Liver (tissue), 9 donors: ENCODE measurements around the gene ARF5. TPM values are rescaled to one million over a fixed set of nuclear protein-coding genes. Genes with fewer than 3 reads are reported as not detected.
A peak's percentile ranks its signal among the peaks of the same experiment; 100 is the strongest.

Experiments
- DNase-seq: peaks from one replicate; pipeline ENCODE4 v3.0.0-alpha.2; 2017; ENCODE audit warnings: low spot score
- H3K27ac ChIP-seq, 2 donors: one replicate each; pipeline ENCODE4 v1.7.0; 2013; ENCODE audit warnings: inconsistent platforms in 2 of 2, low read length in 2 of 2, control low read depth in 1 of 2, low read depth in 1 of 2, mild to moderate bottlenecking in 1 of 2
- H3K27me3 ChIP-seq, 4 donors: one replicate each; pipeline versions ENCODE4 v1.6.1 to v1.7.0; 2013; ENCODE audit warnings: low read length in 3 of 4, inconsistent platforms in 1 of 4, mild to moderate bottlenecking in 1 of 4, moderate library complexity in 1 of 4; ENCODE audit not compliant: control insufficient read depth in 4 of 4, insufficient read depth in 4 of 4
- H3K36me3 ChIP-seq, 4 donors: one replicate each; pipeline versions ENCODE4 v1.6.1 to v1.7.0; 2013; ENCODE audit warnings: low read length in 3 of 4, mild to moderate bottlenecking in 3 of 4, low read depth in 1 of 4, moderate library complexity in 1 of 4; ENCODE audit not compliant: control insufficient read depth in 4 of 4, insufficient read depth in 3 of 4
- H3K4me1 ChIP-seq, 4 donors: one replicate each; pipeline versions ENCODE4 v1.6.1 to v1.7.0; 2013; ENCODE audit warnings: low read length in 3 of 4, mild to moderate bottlenecking in 3 of 4, moderate library complexity in 1 of 4; ENCODE audit not compliant: control insufficient read depth in 4 of 4, insufficient read depth in 4 of 4
- H3K4me3 ChIP-seq, 3 donors: one replicate each; pipeline versions ENCODE4 v1.6.1 to v1.7.0; 2013; ENCODE audit warnings: low read length in 3 of 3, control low read depth in 1 of 3, low read depth in 1 of 3, mild to moderate bottlenecking in 1 of 3
- H3K9ac ChIP-seq, 2 donors: one replicate each; pipeline ENCODE4 v1.7.0; 2013; ENCODE audit warnings: low read length in 2 of 2, mild to moderate bottlenecking in 2 of 2, moderate library complexity in 2 of 2, control low read depth in 1 of 2, low read depth in 1 of 2
- H3K9me3 ChIP-seq, 4 donors: one replicate each; pipeline versions ENCODE4 v1.6.1 to v1.7.0; 2013; ENCODE audit warnings: low read length in 3 of 4; ENCODE audit not compliant: control insufficient read depth in 4 of 4
- EGR1 ChIP-seq, 2 donors: IDR thresholded peaks; 2 replicates each; pipeline ENCODE4 v1.6.1; 2016 to 2018; ENCODE audit warnings: antibody characterized with exemption in 2 of 2, low read depth in 2 of 2
- HNF4A ChIP-seq, 2 donors: conservative IDR thresholded peaks; 2 replicates each; pipeline ENCODE4 v1.6.1; 2016; ENCODE audit warnings: antibody characterized with exemption in 2 of 2, mild to moderate bottlenecking in 2 of 2
- HNF4G ChIP-seq: IDR thresholded peaks from 2 replicates; pipeline ENCODE4 v1.6.1; 2016; ENCODE audit warnings: antibody characterized with exemption
- JUND ChIP-seq, 2 donors: IDR thresholded peaks; 2 replicates each; pipeline ENCODE4 v1.6.1; 2016; ENCODE audit warnings: antibody characterized with exemption in 2 of 2
- MAX ChIP-seq: IDR thresholded peaks from 2 replicates; pipeline ENCODE4 v1.6.1; 2016; ENCODE audit warnings: antibody characterized with exemption
- NR2F2 ChIP-seq: IDR thresholded peaks from 2 replicates; pipeline ENCODE4 v1.6.1; 2016; ENCODE audit warnings: antibody characterized with exemption
- RAD21 ChIP-seq, 2 donors: IDR thresholded peaks; 2 replicates each; pipeline ENCODE4 v1.6.1; 2016; ENCODE audit warnings: antibody characterized with exemption in 2 of 2, mild to moderate bottlenecking in 2 of 2
- SP1 ChIP-seq: IDR thresholded peaks from 2 replicates; pipeline ENCODE4 v1.6.1; 2018; ENCODE audit warnings: antibody characterized with exemption, mild to moderate bottlenecking
- YY1 ChIP-seq: IDR thresholded peaks from 2 replicates; pipeline ENCODE4 v1.6.1; 2016; ENCODE audit warnings: antibody characterized with exemption, mild to moderate bottlenecking
- WGBS: extraction: QIAGEN DNeasy Blood & Tissue Kit; methylation state at CpG from one replicate; pipeline ENCODE4 v1.1.7; 2013; 5-methylcytosine and 5-hydroxymethylcytosine counted together
- polyA plus RNA-seq, 2 donors: library from polyadenylated mRNA; stranded (reverse) in 1 of 2; unstranded in 1 of 2; fragments of 200-250 nt in 1 of 2; fragments of >200 nt in 1 of 2; fragmentation: Nextera tagmentation in 1 of 2; extraction: Ambion mirVana in 1 of 2; gene quantifications; one replicate each; pipeline versions ENCODE4 v1.2.1 to v1.2.3, GENCODE V29; 2013 to 2015
- total RNA-seq, 2 donors: library from RNA; depleted of rRNA; stranded (reverse); fragments of >200 nt; gene quantifications; one replicate each; pipeline ENCODE4 v1.2.3, GENCODE V29; 2014
- TF ChIP-seq, protein P1 (sequence below): fragments of 150-350 bp; IDR thresholded peaks from 2 replicates; pipeline ENCODE4 v1.5.1; 2017; ENCODE audit warnings: improper control_type of control experiment, low read depth, low read length; ENCODE audit not compliant: missing input control
- TF ChIP-seq, protein P2 (sequence below): IDR thresholded peaks from 2 replicates; pipeline ENCODE4 v1.6.1; 2016; ENCODE audit warnings: antibody characterized with exemption
- donor health status: healthy.
- donor health status: healthy.
- donor health status: healthy.
- donor health status: healthy.
- donor health status: healthy.

Gene ARF5
- total and polyA plus RNA-seq, 4 donors: 47.8 to 90.0 (median 55.4) TPM

DNA sequence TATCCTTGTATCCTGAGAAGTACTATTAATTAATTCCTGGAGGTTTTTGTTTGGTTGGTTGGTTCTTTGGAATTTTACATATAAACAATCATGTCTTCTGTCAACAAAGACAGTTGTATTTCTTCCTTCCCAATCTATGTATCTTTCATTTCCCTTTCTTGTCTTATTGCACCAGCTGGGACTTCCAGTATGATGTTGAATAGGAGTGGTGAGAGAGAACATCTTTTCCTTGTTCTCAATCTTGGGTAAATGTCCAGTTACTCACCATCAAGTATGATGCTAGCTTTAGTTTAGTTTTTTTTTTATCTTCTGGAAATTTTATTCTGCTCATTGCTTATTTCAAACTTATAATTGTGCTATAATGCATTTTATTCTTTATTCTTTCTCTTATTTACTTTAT lies 37.1 kb downstream of the ARF5 start:
- H3K4me3 ChIP-seq: no peak overlapping the region
- no peak for TF ChIP-seq NR2F2
- no peak for DNase-seq
- no peaks in the 10 kb centered on the region for H3K36me3 ChIP-seq
- H3K9ac ChIP-seq: no peak overlapping the region
- no peak overlapping the region for H3K27ac ChIP-seq
- H3K9me3 ChIP-seq: no peaks in the 10 kb centered on the region
- H3K4me1 ChIP-seq: peaks cover 0 to 3% (median 2%) of the 10 kb centered on the region in 4 donors
- peaks cover 0 to 7% (median 0%) of the 10 kb centered on the region in 4 donors for H3K27me3 ChIP-seq

DNA sequence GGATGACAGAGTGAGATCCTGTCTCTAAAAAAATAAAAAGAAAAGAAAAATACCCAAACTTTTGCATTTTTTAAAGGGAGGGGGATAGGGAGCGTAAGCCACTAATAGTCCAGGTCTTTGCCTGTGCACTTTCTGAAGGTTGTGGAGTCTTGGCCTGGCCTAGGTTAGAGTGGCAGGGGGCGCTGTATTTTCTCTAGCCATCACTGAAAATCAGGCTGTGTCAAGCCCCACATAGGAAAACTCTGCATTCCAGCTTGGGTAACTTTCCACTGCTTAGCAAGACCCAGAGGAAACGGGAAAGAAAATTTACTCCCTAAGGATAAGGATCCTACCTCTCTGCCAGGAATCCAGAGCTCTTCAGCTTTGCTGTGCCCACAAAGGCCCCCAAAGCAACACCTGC lies 40.2 kb downstream of the ARF5 start:
- Histone ChIP-seq H3K9me3 (no peaks in the 10 kb centered on the region), H3K9ac (no peak overlapping the region), H3K4me3 (no peak overlapping the region), H3K36me3 (no peaks in the 10 kb centered on the region), H3K4me1 (peaks cover 0 to 3% (median 1%) of the 10 kb centered on the region in 4 donors), H3K27ac (no peak overlapping the region), H3K27me3 (no peaks in the 10 kb centered on the region)
- TF ChIP-seq RAD21 (IDR thresholded peaks at IDR 0.05) (no peak), JUND (IDR thresholded peaks at IDR 0.05) (no peak), NR2F2 (no peak), HNF4G (no peak), MAX (no peak), SP1 (no peak)
- TF ChIP-seq, protein P1, sequence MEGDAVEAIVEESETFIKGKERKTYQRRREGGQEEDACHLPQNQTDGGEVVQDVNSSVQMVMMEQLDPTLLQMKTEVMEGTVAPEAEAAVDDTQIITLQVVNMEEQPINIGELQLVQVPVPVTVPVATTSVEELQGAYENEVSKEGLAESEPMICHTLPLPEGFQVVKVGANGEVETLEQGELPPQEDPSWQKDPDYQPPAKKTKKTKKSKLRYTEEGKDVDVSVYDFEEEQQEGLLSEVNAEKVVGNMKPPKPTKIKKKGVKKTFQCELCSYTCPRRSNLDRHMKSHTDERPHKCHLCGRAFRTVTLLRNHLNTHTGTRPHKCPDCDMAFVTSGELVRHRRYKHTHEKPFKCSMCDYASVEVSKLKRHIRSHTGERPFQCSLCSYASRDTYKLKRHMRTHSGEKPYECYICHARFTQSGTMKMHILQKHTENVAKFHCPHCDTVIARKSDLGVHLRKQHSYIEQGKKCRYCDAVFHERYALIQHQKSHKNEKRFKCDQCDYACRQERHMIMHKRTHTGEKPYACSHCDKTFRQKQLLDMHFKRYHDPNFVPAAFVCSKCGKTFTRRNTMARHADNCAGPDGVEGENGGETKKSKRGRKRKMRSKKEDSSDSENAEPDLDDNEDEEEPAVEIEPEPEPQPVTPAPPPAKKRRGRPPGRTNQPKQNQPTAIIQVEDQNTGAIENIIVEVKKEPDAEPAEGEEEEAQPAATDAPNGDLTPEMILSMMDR: no peak
- TF ChIP-seq, protein P2, sequence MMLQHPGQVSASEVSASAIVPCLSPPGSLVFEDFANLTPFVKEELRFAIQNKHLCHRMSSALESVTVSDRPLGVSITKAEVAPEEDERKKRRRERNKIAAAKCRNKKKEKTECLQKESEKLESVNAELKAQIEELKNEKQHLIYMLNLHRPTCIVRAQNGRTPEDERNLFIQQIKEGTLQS: no peak
- no peak for DNase-seq
- WGBS: 78% methylated on average over 3 of the region's 3 CpGs

GRCh38 chr7:127629268-127629854 lies 41.1 kb downstream of the ARF5 start:
- no peak overlapping the region for H3K9ac ChIP-seq
- no peaks in the 10 kb centered on the region for H3K36me3 ChIP-seq
- no peaks in the 10 kb centered on the region for H3K27me3 ChIP-seq
- no peak overlapping the region for H3K4me3 ChIP-seq
- peak; percentile 61 for DNase-seq
- WGBS: 17% methylated on average over 5 of the region's 5 CpGs
- H3K4me1 ChIP-seq: peaks cover 0 to 3% (median 1%) of the 10 kb centered on the region in 4 donors
- H3K9me3 ChIP-seq: no peaks in the 10 kb centered on the region
- TF ChIP-seq MAX: no peak
- no peak for TF ChIP-seq YY1
- TF ChIP-seq HNF4G: no peak
- TF ChIP-seq, protein P1: peak; percentile 48
- TF ChIP-seq HNF4A (conservative IDR thresholded peaks at IDR 0.05): no peak
- TF ChIP-seq EGR1 (IDR thresholded peaks at IDR 0.05; ENCODE audit: low read depth in 2 of 2): no peak
- peak; percentile 63 to 79 for TF ChIP-seq RAD21 (IDR thresholded peaks at IDR 0.05)
- no peak overlapping the region for H3K27ac ChIP-seq
